ENCODE data around the gene ASTE1.
"Not testable (repeated sequence)": the region's sequence is repeated elsewhere in the genome, so short reads cannot be mapped to it uniquely, and the experiment has no call there.

ASTE1 gene

DNA sequence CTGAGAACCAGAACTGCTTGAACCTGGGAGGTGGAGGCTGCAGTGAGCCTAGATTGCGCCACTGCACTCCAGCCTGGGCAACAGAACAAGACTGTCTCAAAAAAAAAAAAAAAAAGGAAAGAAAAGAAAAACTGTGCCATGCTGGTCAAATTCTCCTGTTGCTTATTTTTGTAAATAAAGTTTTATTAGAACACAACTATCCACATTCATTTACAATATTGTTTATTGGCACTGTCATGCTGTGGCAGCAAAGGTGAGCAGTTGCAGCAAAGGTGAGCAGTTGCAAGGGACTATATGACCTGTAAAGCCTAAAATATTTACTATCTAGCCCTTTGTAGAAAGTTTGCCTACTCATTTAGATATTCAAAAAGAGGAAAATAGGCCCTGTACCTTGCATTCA, 18.3 kb downstream of the ASTE1 start:
- no peak for DNase-seq

DNA sequence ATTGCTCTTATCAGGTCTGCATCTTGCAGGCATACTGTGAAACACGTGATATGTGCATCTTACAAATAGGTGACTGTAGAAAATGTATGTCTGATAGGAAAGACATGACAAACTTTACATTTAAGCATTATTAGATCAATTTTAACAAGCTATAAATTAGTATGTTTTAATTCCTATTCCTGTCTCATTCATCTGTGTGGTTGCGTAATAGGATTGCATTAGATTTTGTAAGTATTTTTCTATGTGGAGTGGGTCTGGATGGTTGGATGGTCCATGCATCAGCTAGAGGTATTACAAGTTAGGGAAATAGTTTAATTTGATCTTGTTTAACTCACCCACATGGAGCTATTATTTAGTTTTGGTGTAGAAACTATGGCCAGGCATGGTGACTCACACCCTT, 18.8 kb downstream of the ASTE1 start:
- DNase-seq = no peak

DNA sequence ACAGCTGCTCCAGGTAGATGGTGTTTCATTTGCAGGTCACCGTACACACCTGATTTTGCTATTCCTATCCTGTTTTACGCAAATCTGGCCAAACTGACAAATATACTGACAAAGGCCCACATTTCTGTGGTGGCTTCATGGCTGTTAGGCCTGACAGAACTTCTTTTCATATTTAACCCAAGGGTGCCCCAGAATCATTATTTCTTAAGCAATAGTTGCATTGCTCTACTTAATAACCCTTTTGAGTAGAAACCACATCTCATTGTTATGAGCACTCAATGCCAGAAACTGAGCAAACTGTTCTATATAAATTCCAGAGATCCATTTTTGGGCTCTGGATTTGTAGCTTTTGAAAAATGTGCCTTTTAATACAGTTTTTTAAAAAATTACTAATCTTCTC, 19.4 kb downstream of the ASTE1 start:
- no peak for DNase-seq

DNA sequence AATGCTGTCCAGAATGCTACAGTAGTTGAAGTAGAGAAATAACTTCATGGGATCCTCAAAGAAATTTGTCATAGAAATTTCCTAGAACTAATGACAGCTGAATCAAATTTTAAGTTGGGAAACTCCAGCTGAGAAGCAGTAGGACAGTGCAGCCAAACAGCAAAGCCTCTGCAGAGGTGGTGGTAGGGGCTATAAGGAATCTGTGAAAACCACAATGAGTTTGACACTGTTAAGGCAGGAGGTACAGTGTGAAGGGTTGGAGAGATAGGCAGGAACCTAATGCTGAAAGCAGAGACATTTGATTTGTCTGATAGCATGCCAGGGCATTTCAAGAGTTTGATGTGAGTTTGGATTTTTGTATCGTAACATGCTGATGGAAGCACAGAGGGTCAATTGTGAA, 22.0 kb downstream of the ASTE1 start:
- no peak for DNase-seq

DNA sequence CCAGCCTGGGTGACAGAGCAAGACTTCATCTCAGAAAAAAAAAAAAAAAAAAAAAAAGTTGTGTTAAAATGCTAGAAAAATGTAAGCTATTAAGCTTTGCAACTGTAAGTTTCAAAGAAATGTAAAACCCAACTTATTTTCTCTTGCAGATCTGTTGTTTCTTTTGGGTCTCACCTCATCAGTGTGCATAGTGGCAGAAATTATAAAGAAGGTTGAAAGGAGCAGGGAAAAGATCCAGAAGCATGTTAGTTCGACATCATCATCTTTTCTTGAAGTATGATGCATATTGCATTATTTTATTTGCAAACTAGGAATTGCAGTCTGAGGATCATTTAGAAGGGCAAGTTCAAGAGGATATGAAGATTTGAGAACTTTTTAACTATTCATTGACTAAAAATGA, 25.6 kb downstream of the ASTE1 start:
- DNase-seq = no peak

DNA sequence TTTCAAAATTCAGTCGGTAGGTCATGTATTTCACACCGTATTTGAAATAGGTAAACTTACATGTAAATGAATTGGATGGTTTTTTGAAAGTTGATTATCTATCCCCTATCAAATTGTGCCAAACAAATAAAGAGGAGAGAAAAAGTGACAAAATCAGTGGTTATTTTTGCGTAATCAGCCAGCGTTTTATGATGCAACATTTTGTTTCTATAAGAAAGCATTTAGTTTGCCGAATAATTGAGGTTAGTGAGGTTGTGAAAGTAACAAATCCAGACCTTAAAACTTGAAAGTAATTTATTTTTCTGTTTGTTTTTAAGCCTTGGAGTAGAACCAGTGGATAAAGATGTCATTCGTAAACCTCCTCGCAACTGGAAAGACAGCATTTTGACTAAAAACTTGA, 29.3 kb downstream of the ASTE1 start:
- DNase-seq = no peak

DNA sequence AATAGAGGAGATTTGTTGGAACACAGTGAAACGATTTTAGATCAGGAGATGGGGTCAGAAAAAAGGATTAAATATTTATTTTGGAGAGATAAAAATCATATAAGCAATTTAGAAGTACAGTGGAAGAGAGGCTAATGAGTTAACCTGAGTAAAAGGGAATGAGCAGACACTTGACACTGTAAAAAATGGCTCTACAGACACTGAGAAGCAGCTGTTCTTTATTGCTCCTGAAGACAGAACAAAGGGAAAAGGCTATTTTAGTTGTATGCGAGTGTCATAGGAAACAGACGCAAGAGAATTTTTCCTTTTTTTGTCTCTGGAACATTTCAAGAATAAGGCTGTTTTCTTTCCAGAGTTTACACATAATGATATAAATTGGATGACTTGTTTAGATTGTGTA, 34.3 kb downstream of the ASTE1 start:
- DNase-seq = no peak

DNA sequence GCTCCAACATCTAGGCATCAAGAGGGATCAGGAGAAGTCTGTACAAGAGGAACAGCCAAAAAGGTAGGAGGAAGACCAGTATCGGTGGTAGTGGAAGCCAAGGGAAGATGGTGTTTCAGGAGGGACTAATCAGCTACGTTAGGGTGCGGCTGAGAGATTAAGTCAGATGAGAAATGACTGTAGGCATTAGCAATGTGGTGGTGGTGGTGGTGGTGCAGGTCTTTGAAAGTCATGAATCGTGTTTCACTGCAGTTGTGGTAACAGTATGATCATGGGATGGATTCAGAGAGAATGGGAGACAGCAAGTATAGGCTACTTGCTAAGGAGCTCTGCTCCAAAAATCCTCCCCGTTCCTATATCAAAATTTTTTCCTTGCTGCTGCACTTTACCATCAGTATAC, 35.5 kb downstream of the ASTE1 start:
- no peak for DNase-seq

DNA sequence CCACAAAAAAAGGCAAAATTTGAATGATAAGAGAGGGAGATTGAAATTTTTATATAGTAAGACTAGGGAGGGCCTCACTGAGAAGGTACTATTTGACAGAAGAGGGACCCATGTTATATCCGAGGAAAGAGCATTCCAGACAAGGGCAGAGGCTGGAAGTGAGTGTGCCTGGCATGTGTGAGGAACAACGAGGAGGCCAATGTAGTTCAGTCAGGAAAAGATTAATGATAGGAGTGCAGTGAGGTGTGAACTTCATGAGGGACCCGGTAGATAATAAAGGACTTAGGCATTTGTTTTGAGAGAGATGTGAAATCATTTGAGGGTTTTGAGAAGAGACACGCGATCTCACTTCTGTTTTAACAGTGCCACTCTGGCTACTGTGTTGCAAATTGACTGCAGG, 36.3 kb downstream of the ASTE1 start:
- no peak for DNase-seq

DNA sequence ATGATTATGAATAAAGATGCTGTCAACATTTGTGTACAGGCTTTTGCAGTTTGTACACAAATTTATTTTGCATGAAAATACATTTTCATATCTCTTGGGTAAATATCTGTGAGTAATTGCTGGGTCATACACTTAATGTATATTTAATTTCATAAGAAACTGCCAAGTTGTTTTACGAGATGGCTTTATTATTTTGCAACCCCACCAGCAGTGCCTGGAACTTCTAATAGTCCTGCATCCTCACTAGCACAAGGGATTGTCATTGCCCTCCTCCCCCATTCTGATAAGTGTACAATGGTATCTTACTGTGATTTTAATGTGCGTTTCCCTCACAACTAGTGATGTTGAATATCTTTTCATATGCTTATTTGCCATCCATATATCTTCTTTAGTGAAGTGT, 45.2 kb downstream of the ASTE1 start:
- no peak for DNase-seq

DNA sequence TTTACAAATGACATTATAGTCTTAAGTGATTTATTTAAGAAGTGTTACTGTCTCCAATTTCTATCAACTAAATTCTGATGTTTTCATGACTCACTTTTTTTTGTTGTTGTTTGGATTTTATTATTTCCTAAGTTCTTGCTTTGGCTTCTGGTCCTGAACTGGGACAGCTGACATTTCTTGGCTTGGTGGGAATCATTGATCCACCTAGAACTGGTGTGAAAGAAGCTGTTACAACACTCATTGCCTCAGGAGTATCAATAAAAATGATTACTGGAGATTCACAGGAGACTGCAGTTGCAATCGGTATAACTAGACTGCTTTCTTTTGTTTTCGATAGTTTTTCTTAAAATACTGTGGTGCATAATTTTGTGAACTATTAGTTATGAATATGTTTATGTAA, 47.5 kb downstream of the ASTE1 start:
- DNase-seq = no peak

DNA sequence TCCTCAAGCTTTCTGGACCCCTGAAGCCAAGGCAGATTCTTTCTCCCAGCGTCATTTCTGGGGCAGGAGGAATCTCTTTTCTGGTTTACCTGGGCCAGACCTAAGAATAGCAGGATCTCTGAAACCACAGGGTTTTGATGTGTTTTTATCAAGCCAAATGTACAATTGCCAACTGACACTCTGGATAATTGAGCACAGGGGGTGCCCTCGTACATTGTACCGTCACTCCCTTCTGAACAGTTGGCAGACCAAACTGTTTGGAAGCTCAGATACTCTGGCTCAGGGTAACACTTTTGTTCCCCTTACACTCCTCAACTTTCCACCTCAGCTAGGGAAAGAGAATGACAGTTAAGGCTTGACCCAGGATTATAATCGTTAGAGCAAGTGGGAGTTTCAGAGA, 49.9 kb downstream of the ASTE1 start:
- DNase-seq = no peak

DNA sequence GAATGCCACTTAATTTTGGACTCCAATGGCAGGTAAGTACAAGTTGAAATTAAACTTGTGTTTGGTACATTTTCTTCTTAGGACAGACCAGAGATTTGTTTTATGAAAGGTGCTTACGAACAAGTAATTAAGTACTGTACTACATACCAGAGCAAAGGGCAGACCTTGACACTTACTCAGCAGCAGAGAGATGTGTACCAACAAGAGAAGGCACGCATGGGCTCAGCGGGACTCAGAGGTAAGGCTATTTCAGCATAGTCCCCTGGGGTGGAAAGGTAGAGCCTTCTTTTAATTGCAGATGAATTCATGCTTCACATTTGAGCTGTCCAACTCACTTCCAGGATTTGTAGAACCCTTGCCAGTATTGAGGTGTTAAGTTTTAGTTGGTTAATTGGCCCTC, 51.4 kb downstream of the ASTE1 start:
- DNase-seq = no peak

DNA sequence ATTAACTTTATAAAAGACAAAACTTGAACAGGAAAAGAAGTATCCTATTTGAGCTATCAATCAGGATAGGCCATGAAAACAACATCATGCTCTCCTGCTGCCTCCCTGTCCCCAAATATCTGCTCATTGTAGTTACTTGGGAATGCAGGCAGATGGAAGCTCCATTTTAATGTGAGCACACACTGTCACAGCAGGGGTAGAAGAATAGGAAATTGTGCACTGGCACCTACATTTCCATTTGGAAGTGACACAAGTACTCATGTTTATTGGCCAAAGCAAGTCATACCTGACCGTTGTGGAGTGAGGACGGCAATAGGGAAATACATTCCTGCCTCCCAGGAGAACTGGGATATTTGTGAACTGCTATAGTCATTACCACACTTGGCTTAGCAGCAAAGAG, 52.4 kb downstream of the ASTE1 start:
- no peak for DNase-seq

DNA sequence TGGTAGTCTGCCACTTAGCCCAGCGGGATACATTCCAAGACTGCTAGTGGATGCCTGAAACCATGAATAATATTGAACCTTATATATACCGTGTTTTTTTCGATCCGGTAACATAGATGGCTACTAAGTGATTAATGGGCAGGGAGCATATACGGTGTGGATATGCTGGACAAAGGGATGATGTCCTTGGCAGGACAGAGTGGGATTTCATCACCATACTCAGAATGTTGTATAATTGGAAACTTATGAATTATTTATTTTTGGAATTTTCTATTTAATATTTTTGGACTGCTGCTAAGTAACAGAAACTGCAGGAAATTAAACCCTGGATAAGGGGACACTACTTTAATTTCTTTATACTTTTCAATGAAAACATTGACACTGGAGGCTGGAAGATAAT, 53.2 kb downstream of the ASTE1 start:
- no peak for DNase-seq

DNA sequence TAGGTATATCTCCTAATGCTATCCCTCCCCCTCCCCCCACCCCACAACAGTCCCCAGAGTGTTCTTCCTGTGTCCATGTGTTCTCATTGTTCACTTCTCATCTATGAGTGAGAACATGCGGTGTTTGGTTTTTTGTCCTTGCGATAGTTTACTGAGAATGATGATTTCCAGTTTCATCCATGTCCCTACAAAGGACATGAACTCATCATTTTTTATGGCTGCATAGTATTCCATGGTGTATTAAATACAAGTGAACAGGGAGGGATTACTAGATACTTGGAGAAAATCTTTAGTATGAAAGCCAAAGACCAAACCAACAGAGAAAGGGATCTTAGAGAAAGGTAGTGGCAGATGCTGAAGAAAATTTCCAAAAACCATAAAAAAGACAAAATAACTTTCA, 54.0 kb downstream of the ASTE1 start:
- not testable (repeated sequence) for DNase-seq

DNA sequence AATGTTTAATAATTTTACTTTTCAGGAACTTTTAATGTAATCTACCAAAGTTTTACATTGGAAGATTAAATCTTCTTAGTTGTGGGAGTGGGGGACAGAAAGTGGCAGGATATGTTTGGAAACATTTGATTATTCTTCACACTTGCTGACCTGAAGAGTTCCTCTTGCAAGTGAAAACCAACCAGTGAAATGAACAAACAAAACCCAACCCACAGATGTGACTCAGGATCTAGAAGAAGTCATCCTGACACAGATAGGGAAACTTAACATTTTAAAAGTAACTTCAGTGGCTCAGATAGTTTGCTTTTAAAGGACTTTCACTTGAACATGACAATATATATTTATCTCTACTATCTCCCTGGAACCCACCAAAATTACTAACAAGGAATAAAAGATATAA, 55.4 kb downstream of the ASTE1 start:
- no peak for DNase-seq

DNA sequence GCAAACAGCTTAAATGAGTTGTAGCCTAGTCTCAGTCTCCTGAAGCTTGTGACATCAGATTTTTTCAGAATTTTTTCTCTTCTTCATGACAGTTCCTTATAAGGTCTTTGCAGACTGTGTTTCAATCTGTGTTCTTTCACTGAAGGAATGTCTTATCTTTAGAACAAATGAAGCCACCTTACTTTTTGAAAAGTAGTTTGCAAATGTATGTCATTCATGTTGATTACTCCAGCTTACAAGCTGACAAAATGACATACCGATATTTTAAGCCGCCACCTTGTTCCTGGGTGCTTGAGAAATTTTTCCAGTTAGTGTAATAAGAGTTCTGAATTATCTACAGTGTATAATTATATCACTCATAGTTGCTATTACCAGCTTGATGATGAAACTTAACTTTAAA, 57.0 kb downstream of the ASTE1 start:
- no peak for DNase-seq

DNA sequence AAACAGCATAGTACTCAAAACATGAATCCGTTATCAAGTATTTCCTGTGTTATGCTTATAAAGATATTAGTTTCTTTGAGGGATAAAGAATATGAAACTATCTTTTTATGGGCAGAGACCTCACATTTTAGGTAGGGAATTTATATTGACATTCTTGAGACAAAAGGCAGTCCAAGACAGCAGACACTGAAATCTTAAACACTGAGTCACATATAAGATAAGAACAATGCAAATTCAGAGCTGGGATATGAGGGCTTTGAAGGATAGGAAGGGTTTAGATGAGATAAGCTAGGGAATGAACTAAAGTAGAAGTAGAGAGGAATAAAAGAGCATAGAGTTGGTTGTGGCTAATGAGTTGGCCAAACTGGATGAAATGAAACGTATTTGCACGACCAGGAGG, 58.4 kb downstream of the ASTE1 start:
- no peak for DNase-seq

DNA sequence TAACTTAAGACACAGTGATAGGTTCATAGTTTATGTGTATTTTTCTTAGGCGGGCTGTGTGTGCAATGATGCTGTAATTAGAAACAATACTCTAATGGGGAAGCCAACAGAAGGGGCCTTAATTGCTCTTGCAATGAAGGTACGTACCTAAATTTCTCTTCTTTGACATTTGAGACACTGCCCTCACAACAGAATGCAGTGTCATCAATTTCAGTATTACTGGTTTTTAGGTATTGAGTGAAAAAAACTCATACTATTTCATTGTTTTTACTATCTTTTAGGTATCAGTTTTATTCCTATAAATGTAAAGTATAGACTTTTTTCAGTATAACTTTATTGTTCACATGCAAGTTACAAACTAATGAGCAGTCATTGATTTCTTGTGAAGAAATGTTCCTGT, 59.3 kb downstream of the ASTE1 start:
- no peak for DNase-seq

DNA sequence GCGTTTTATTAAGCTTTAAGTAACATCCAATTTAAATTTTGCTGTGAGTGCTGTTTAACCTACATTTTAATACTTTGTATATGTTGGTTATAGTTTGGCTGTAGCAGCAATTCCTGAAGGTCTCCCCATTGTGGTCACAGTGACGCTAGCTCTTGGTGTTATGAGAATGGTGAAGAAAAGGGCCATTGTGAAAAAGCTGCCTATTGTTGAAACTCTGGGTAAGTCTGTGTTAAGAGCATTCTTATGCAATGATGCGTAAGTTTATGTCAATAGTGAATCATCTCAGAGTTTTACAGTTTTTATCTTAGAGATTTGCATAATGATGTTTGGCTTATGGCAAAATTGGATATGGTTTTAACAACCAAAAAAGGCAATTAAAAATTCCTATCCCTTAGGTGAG, 62.7 kb downstream of the ASTE1 start:
- DNase-seq = peak; percentile 76

Measured in eye (tissue), 1 donor.